HG02943 (cell line): ENCODE data around the gene CRY1.

Experiments used
- ATAC-seq: cut with Tn5 transposase; IDR thresholded peaks from one replicate; pipeline ENCODE4 v1.9.1; 2021; ENCODE audit warnings: mild to moderate bottlenecking, low read depth, moderate library complexity; ENCODE audit not compliant: unreplicated experiment

Gene CRY1

GRCh38 chr12:107093417-107094182 is at the start of gene CRY1:
CRY1 (minus strand) TSS chr12:107093549; CDS start chr12:107092961, 588 bp downstream.
- peak; percentile 88 for ATAC-seq

- no peak for ATAC-seq
Observed at GRCh38 chr12:107139787-107140186, 46.4 kb upstream of the CRY1 start.

- no peak for ATAC-seq
Observed at GRCh38 chr12:107138990-107139389, 45.6 kb upstream of the CRY1 start.

- ATAC-seq, result no peak
Observed at GRCh38 chr12:107135177-107135576, 41.8 kb upstream of the CRY1 start.

- ATAC-seq, result no peak
Observed at GRCh38 chr12:107134558-107134957, 41.2 kb upstream of the CRY1 start.

- ATAC-seq, result no peak
Observed at GRCh38 chr12:107133462-107133861, 40.1 kb upstream of the CRY1 start.

GRCh38 chr12:107131832-107132616 is 38.7 kb upstream of the CRY1 start:
- ATAC-seq, result no peak

- ATAC-seq, result no peak
Observed at GRCh38 chr12:107130830-107131611, 37.7 kb upstream of the CRY1 start.

GRCh38 chr12:107129315-107129930 is 36.1 kb upstream of the CRY1 start:
- no peak for ATAC-seq

- no peak for ATAC-seq
Observed at GRCh38 chr12:107127482-107128430, 34.4 kb upstream of the CRY1 start.

- no peak for ATAC-seq
Observed at GRCh38 chr12:107126796-107127481, 33.6 kb upstream of the CRY1 start.

- ATAC-seq, result no peak
Observed at GRCh38 chr12:107125833-107126232, 32.5 kb upstream of the CRY1 start.

- no peak for ATAC-seq
Observed at GRCh38 chr12:107122452-107122958, 29.2 kb upstream of the CRY1 start.

- no peak for ATAC-seq
Observed at GRCh38 chr12:107119091-107119490, 25.7 kb upstream of the CRY1 start.

GRCh38 chr12:107118624-107119023 is 25.3 kb upstream of the CRY1 start:
- ATAC-seq, result no peak

GRCh38 chr12:107115119-107115518 is 21.8 kb upstream of the CRY1 start:
- no peak for ATAC-seq

GRCh38 chr12:107111314-107111713 is 18.0 kb upstream of the CRY1 start:
- no peak for ATAC-seq
